Spleen (tissue), 7 donors: ENCODE results near the gene C21orf91.

Experiments used
- POLR2A ChIP-seq, 3 donors: fragments of 450-650 bp; IDR thresholded peaks; one replicate each; pipeline ENCODE4 v1.5.1; 2017; ENCODE audit warnings: antibody characterized with exemption in 3 of 3, mild to moderate bottlenecking in 1 of 3
- POLR2AphosphoS5 ChIP-seq, 3 donors: sonication (generic); formaldehyde crosslinking; IDR thresholded peaks; one replicate each; pipeline ENCODE4 v1.5.1; 2017; ENCODE audit warnings: antibody characterized with exemption in 3 of 3
- TF ChIP-seq, protein P1 (sequence below), 11 experiments: fragments of 200-600 bp in 7 of 11; fragments of 450-650 bp in 4 of 11; sonication (generic) in 4 of 11; IDR thresholded peaks in 8 of 11; conservative IDR thresholded peaks in 3 of 11; 1 replicate in 7 of 11; 2 replicates in 4 of 11; pipeline versions ENCODE4 v1.4.0 to v1.8.0; 2016 to 2021; ENCODE audit warnings: antibody characterized with exemption in 11 of 11, inconsistent platforms in 4 of 11, mild to moderate bottlenecking in 1 of 11
- donor health status: DM: no; HTN: no; CAD: no; lungs with moderate emphysema.
- donor health status: DM: no; HTN: no; CAD: no.
- donor health status: DM: no; HTN: no; CAD: no.

DNA sequence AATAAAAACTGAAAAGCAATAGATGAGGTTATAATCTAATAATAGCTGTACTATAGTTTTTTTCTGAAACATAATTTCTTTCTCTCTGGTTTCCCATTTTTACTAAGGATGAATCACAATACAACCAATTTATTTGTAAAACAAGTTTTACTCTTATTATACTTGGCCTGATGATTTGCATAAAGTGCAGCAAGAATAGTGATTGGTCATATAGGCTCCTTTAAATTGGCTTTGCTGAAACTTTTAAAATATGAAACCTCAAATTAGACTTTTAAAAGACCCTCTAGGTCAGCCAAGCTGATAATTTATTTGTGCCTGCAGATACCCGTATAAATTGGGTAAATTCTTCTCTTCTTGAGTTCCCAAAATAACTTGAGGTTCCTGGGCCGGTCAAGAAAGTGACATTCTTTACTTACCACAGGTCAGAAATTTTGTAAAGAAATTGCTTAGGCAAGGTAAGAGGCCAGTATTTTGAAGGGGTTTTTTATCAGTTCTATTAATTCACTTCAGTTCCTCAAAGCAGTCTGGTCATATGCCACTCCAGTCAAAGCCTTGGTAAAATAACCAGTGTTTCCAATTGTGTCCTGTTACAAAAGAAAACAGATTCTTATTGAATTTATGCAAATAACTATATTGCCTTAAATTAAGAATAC is 76.1 kb downstream of the C21orf91 start:
- TF ChIP-seq, protein P1, sequence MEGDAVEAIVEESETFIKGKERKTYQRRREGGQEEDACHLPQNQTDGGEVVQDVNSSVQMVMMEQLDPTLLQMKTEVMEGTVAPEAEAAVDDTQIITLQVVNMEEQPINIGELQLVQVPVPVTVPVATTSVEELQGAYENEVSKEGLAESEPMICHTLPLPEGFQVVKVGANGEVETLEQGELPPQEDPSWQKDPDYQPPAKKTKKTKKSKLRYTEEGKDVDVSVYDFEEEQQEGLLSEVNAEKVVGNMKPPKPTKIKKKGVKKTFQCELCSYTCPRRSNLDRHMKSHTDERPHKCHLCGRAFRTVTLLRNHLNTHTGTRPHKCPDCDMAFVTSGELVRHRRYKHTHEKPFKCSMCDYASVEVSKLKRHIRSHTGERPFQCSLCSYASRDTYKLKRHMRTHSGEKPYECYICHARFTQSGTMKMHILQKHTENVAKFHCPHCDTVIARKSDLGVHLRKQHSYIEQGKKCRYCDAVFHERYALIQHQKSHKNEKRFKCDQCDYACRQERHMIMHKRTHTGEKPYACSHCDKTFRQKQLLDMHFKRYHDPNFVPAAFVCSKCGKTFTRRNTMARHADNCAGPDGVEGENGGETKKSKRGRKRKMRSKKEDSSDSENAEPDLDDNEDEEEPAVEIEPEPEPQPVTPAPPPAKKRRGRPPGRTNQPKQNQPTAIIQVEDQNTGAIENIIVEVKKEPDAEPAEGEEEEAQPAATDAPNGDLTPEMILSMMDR (IDR thresholded peaks at IDR 0.05 in 8 of 11, conservative IDR thresholded peaks at IDR 0.05 in 3 of 11), result no peak
- TF ChIP-seq POLR2A (IDR thresholded peaks at IDR 0.05), result no peak
- TF ChIP-seq POLR2AphosphoS5 (IDR thresholded peaks at IDR 0.05), result no peak
